Measurements from ENCODE around the gene TMEM14A.
A peak's percentile ranks its signal among the peaks of the same experiment; 100 is the strongest.
"Not testable (repeated sequence)": the region's sequence is repeated elsewhere in the genome, so short reads cannot be mapped to it uniquely, and the experiment has no call there.

TMEM14A gene

DNA sequence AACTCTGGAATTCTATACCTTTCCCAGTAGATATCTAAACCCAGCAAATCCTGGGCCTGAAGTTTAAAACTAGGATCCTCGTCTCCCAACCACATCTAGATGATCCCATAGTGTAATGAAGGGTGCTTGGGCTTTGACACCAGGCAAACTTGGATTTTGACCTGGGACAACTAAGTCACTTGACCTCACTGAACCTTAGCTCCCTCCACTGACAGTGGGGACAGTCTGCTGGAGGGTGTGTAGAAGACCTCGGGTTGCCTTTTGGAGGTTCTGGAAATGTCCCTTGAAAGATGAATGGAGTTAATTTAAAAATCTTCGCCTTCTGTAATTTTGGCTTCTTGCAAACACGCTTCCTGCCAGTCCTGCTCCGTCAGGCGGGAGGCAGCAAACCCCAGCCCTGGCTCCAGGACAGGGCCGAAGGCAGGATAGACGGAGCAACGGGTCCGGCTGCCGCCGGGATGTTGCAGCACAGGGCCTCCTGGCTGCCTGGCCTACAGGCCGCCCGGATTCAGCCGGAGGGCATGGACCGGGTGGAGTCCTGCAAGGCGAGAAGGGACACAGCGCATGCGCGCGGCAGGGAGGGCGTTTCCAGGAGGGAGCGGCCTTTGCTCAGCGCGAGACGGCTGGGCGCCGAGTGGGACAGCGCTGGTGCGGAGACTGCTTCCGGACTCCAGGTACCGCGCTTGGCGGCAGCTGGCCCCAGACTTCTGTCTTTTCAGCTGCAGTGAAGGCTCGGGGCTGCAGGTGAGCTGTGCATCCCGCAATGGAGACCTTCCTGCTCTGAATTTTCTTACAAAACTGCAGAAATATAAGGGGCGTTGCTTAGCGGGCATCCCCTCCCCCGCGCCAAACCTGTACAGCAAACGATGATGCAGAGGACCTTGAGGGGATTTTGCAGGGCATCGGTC lies at the start of gene TMEM14A:
Gene TMEM14A (plus strand): TSS at position 612 of the 908 bp plus-strand sequence. CDS start 5,990 bp downstream, outside the sequence.
- peak; percentile 75 for DNase-seq

DNA sequence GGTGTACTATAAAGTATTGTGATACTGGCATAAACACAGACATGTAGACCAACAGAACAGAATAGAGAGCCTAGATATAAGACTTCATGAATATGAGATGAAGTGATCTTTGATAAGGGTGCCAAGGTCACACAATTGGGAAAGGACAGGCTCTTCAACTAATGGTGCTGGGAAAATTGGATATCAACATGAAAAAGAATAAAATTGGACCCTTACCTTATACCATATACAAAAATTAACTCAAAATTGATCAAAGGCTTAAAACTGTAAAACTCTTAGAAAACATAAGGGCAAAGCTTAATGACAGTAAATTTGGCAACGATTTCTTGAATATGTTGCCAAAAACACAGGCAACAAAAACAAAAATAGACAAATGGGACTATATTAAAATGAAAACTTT lies 49.3 kb upstream of the TMEM14A start:
- DNase-seq, result no peak

DNA sequence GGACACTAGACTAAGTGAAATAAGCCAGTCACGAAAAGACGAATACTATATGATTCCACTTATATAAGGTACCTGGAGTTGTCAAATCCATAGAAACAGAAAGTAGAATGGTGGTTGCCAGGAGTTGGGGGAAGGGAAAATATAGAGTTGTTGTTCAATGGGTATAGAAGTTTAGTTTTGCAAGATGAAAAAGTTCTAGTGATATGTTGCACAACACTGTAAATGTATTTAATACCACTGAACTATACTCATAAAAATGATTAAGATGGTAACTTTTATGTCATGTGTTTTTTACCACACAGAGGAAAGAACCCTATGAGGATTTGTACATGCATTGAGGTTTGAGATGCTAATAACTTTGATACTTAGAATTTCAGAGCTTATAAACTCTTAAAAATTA lies 48.1 kb upstream of the TMEM14A start:
- DNase-seq, result no peak

GRCh38 chr6:52632011-52632410 lies 38.9 kb upstream of the TMEM14A start:
- DNase-seq, result no peak

DNA sequence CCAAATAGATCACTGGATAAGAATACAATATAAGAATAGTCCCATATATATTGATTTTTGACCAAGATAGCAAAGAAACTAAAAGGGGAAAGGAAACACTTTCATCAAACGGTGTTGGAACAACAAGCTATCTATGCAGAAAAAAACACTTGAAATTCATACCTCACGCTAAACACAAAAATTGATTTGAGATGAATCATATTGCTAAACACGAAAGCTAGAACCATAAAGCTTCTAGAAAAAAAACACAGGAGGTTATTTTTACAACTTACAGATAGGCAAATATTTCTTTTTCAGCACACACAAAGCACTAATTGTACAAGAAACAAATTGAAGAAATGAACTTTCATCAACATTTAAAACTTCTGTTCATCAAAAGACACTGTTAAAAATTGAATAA lies 36.7 kb upstream of the TMEM14A start:
- DNase-seq, result no peak

DNA sequence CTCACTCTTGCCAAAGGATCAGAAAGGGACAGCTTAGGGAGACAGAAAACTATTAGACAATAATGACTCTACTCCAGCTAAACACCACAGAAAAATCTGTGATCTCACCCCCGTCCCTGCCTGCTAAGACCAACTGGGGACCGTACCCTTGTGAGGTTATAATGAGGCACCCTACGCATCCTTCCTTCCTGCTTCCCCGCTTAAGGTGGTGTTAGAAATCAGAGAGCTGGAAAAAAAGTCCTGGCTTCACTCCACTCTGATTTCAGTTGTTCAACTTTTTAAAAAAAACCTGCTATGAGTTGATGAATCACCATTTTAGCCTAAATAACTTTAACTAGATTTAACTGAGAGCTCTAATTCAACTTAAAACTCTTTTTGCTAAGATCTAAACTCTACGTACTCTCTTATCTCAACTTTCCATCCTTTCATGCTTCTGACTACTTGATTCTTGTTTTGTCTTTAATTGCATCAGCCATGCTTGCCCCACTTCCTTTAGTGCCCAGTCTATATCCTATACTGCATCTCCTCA lies 35.8 kb upstream of the TMEM14A start:
- no peak for DNase-seq

DNA sequence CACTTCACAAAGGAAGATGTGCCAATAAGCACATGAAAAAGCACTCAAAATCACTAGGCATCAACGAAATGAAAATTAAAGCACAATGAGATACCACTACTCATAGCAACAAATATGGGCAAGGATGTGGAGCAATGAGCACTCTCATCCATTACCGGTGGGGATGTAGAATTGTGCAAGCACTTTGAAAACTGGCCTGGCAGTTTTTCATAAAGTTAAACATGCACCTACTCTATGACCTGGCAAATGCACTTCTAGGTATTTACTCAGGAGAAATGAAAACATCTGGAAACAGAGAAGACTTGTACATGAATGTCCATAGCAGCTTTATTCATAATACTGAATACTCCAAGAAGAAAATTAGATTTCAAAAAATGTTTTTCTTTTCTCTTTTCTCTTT lies 34.1 kb upstream of the TMEM14A start:
- DNase-seq, result no peak

GRCh38 chr6:52639493-52639892 lies 31.4 kb upstream of the TMEM14A start:
- DNase-seq, result no peak

DNA sequence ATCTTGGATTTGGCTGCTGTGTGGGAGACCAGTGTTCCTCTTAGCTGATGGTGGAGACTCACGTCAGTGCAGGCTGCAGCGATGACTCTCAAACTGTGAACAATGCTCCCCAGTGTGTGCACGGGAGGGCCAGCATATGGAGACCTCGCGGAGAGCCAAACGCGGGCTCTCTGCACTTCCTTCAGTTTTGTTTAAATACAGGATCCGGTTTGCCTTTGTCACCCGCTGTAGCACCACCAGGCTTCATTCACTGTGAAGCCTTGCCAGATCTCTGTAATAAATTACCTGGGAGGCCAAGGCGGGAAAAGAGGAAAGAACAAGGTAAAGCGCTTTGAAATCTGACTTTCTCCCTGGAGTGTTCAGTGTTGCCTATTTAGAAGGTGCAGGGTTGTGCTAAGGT lies 30.7 kb upstream of the TMEM14A start:
- DNase-seq, result no peak

DNA sequence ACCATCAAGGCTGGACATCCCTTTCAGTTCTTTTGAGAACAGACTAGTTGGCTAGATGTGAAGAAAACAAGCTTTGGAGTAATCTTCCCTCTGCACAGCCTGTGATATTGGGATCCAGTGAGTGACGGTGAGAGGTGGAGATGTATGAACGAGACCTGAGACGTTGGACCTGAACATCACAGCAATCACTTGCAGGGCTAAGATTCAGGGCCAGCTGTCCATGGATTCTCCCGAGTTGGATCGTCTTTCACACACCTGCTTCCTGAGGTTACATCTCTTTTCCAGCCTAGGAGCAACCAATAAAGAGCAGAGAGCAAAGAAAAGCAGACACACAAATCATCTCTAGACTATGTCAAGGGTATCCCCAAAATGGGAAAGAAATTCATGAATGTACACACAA lies 30.0 kb upstream of the TMEM14A start:
- no peak for DNase-seq

DNA sequence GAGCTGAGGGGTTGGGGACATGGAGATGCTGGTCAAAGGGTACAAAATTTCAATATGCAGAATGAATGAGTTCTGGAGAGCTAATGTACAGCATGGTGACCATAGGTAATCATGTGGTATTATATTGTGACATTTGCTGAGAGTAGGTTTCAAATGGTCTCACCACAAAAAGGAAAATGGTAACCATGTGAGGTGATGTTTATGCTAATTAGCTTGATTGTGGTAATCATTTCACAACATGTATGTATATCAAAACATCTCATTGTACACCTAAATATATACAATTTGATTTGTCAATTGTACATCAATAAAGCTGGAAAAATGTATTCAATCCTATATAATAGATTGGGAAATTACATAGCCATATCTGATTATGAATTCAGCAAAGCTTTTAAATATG lies 29.5 kb upstream of the TMEM14A start:
- no peak for DNase-seq

GRCh38 chr6:52641826-52642225 lies 29.1 kb upstream of the TMEM14A start:
- DNase-seq, result peak; percentile 26

DNA sequence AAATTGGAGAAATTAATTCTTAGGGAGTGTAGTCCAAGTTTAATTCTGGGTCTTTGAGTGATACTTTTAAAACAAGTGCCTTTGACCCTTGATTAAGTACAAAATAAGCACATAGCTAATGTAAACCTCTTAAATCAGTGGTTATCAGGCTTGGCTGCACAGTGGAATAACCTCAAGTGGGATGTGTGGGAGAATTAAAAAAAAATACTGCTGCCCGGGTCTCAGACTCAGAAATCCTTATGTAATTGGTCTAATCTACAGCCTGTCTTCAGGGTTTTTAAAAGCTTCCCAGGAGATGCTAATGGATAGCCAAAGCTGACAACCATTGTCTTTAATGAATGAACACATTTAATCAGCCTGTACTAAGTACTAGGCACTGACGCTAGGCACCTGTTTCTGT lies 28.5 kb upstream of the TMEM14A start:
- no peak for DNase-seq

- DNase-seq, result no peak
Observed at GRCh38 chr6:52643158-52643557, 27.8 kb upstream of the TMEM14A start.

DNA sequence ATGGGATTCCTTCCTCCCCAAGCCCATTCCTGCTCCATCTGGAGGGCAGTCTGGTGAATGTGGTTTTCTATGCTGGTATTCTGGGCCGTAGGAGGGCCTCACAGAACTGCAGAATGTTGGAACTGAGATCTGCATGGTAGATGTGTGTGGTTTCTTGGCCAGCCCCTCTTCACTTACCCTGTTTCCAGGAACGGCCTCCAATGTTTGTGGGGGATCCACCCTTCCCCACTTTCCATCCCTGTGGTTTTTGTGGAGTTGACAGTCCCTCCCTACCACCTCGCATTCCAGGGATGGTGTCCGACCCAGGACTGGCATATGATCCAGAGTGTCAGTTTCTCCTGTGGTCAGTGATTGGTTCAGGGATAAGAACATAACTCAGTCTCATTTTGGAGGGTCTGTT lies 26.7 kb upstream of the TMEM14A start:
- DNase-seq, result no peak

DNA sequence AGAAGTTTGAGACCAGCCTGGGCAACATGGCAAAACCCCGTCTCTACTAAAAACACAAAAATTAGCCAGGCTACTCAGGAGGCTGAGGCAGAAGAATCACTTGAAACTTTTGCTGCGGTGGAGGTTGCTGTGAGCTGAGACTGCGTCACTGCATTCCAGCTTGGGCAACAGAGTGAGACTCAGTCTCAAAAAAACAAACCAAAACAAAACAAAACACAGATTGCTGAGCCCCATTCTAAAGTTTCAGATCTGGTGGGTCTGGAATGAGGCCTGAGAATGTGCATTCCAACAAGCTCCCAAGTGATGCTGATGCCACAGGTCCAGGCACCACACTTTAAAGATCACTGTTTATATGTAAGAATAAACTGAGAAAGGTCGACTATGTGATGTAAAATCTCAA lies 24.9 kb upstream of the TMEM14A start:
- DNase-seq, result no peak

- DNase-seq, result no peak
Observed at GRCh38 chr6:52647199-52647598, 23.7 kb upstream of the TMEM14A start.

DNA sequence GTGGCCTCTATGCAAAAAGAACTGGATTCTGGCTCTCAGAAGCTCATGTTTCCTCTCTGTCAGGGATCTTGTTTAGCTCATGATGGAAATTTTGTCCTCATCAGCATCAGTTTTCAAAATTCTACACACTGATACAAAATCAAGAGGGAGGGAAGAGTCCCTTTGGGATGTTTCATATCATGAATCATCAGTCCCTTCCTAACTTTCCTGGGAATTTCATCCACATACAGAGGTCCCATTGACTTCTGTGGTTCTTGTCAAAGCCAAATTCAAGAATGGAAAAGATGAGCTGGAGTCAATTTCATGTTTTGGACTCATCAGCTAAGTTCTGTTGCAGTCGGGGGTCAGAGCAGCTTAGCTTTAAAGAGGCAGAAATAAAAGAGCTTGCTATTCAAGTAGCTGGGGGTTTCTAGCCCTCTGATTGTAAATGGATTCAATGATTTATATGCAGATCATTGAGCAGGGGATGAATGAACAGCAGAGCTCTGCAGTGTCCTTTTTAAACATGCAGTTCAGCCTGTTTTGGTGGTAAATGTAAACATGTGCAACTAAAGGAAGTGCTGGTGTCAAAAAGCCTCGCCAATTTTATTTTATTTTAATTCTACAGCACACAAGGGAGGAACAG lies 21.3 kb upstream of the TMEM14A start:
- DNase-seq, result no peak

GRCh38 chr6:52650941-52651340 lies 20.0 kb upstream of the TMEM14A start:
- DNase-seq, result peak; percentile 44

GRCh38 chr6:52653151-52653550 lies 17.8 kb upstream of the TMEM14A start:
- DNase-seq, result no peak

DNA sequence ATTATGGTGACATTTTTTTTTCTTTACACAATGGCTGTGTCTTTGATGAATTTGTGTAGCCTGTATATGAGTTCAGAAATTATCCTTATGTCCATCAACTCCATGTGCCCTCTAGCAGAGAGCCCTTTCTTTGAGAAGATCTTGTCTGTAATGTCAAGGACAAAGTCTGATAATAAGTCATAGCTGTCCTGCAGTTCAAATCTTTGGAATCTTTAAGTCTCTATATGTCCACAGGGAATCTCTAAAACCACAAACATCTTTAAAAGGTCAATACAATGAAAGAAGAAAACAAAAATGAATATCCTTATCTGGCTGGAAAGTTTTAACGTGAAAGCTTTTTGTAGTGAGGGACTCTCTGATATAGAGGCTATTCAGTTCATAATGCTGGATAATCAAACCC lies 16.9 kb upstream of the TMEM14A start:
- DNase-seq, result no peak

DNA sequence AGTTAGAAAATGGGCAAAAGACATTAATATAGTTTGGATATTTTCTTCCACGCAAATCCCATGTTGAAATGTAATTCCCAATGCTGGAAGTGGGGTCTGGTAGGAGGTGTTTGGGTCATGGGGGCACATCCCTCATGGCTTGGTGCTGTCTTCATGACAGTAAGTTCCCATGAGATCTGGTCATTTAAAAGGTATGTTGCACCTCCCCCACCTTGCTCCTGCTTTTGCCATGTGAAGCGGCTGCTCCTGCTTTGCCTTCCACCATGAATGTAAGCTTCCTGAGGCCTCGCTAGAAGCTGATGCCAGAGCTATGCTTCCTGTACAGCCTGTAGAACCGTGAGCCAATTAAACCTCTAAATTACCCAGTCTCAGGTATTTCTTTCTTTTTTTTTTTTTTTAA lies 16.3 kb upstream of the TMEM14A start:
- DNase-seq, result no peak

- not testable (repeated sequence) for DNase-seq
Observed at GRCh38 chr6:52655941-52656340, 15.0 kb upstream of the TMEM14A start.

DNA sequence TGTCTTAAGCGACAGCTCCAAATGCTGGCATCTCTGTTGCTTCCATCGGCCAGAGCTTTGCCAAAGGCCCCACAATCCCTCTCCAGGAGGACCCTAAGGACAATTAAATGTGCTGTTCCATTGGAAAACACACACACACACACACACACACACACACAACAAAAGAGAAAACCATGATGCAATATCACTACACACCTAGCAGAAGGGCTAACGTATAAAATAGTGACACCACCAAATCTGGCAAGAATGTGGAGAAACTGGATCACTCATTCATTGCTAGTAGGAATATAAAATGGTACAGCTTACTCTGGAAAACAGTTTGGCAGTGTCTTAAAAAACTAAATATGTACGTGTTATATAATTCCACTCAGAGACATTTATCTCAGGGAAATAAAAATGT lies 13.0 kb upstream of the TMEM14A start:
- no peak for DNase-seq

Data from MV-4-11 (cell line).